Measurements from ENCODE around the gene NHLH2.

- TF ChIP-seq CTCF (conservative IDR thresholded peaks at IDR 0.05) (no peak), EZH2 (IDR thresholded peaks at IDR 0.05; ENCODE audit: low read depth) (no peak)
These were observed 48.0 kb upstream of the NHLH2 start for GRCh38 chr1:115888976-115889375.

Data from PC-9 (cell line).